Endothelial cell of umbilical vein (primary cell): ENCODE measurements around the gene ELAVL1. TPM values are rescaled to one million over a fixed set of nuclear protein-coding genes. Genes with fewer than 3 reads are reported as not detected.

Experiments used
- BruUV-seq: library from RNA; stranded (reverse); fragments of 400-500 nt; replicated peaks from 2 replicates; lab custom pipeline; 2021; lab: Mats Ljungman, UMichigan
- CTCF ChIA-PET: fragments of 300-600, 350-600 bp; sonication (Branson Sonifier 250); formaldehyde crosslinking; loops from one replicate; lab custom pipeline; 2021; ENCODE audit warnings: antibody characterized with exemption, inconsistent platforms; lab: Charles Lee
- POLR2A ChIA-PET: fragments of 300-600, 350-600 bp; sonication (Branson Sonifier 250); formaldehyde crosslinking; loops from one replicate; lab custom pipeline; 2021; ENCODE audit warnings: antibody characterized with exemption, inconsistent platforms; lab: Charles Lee
- DNase-seq: peaks from one replicate; pipeline ENCODE4 v3.0.0-alpha.2; 2011; ENCODE audit warnings: low read depth, low spot score
- FAIRE-seq: peaks from 2 replicates; lab custom pipeline; 2011; peaks lifted over from hg19 to GRCh38; lab: Jason Lieb, UNC
- H2AFZ ChIP-seq: 2 replicates; pipeline ENCODE4 v1.6.0; 2012; ENCODE audit warnings: low read depth, low read length, control low read depth, inconsistent platforms
- H3K27ac ChIP-seq: 2 replicates; pipeline ENCODE4 v1.5.1; 2011; ENCODE audit warnings: low read depth, mild to moderate bottlenecking, control low read depth, low read length, moderate library complexity; ENCODE audit not compliant: insufficient read depth
- H3K27me3 ChIP-seq, 2 experiments: 2 replicates each; pipeline versions ENCODE4 v1.6.0 to v1.6.1; 2011; ENCODE audit warnings: low read length in 2 of 2, mixed read lengths in 1 of 2; ENCODE audit not compliant: control insufficient read depth in 2 of 2, insufficient read depth in 2 of 2
- H3K36me3 ChIP-seq, 2 experiments: 2 replicates in 1 of 2; 3 replicates in 1 of 2; pipeline ENCODE4 v1.5.1; 2011; ENCODE audit warnings: low read length in 2 of 2, mild to moderate bottlenecking in 1 of 2, moderate library complexity in 1 of 2; ENCODE audit not compliant: control insufficient read depth in 2 of 2, insufficient read depth in 2 of 2; ENCODE audit errors: extremely low read depth in 1 of 2
- H3K4me1 ChIP-seq: 3 replicates; pipeline ENCODE4 v1.5.1; 2011; ENCODE audit warnings: mild to moderate bottlenecking, low read length; ENCODE audit not compliant: control insufficient read depth, insufficient read depth; ENCODE audit errors: extremely low read depth
- H3K4me2 ChIP-seq: 2 replicates; pipeline ENCODE4 v1.6.1; 2011; ENCODE audit warnings: low read length, control low read depth, mixed read lengths; ENCODE audit not compliant: insufficient read depth
- H3K4me3 ChIP-seq, 3 experiments: fragments of 200-600 bp in 1 of 3; sonication (generic), shearing (Covaris generic) in 1 of 3; replicated peaks in 1 of 3; 2 replicates each; pipeline ENCODE4 v1.5.1; 2011 to 2016; ENCODE audit warnings: control low read depth in 3 of 3, low read length in 3 of 3, mild to moderate bottlenecking in 2 of 3, inconsistent platforms in 1 of 3, low read depth in 1 of 3, moderate library complexity in 1 of 3; ENCODE audit not compliant: insufficient read depth in 1 of 3
- H3K79me2 ChIP-seq: 2 replicates; pipeline ENCODE4 v1.6.0; 2012; ENCODE audit warnings: low read length, inconsistent platforms; ENCODE audit not compliant: control insufficient read depth, insufficient read depth
- H3K9ac ChIP-seq: replicated peaks from 2 replicates; pipeline ENCODE3; 2011; ENCODE audit warnings: low read length, control low read depth; ENCODE audit not compliant: insufficient read depth; ENCODE audit errors: extremely low read depth
- H3K9me1 ChIP-seq: replicated peaks from 3 replicates; pipeline ENCODE4 v1.6.0; 2011; ENCODE audit warnings: mild to moderate bottlenecking, low read length; ENCODE audit not compliant: control insufficient read depth, insufficient read depth; ENCODE audit errors: extremely low read depth
- H3K9me3 ChIP-seq: replicated peaks from 2 replicates; pipeline ENCODE4 v1.5.1; 2012; ENCODE audit warnings: low read length, inconsistent platforms; ENCODE audit not compliant: control insufficient read depth, insufficient read depth
- H4K20me1 ChIP-seq: replicated peaks from 2 replicates; pipeline ENCODE3; 2011; ENCODE audit warnings: mild to moderate bottlenecking, low read length; ENCODE audit not compliant: control insufficient read depth, insufficient read depth; ENCODE audit errors: extremely low read depth
- EZH2 ChIP-seq: IDR thresholded peaks from 2 replicates; pipeline ENCODE4 v1.6.1; 2012; ENCODE audit warnings: borderline replicate concordance, low read depth, mild to moderate bottlenecking, moderate library complexity, low read length, inconsistent platforms; ENCODE audit not compliant: severe bottlenecking
- FOS ChIP-seq: IDR thresholded peaks from 2 replicates; pipeline ENCODE4 v1.6.1; 2011; ENCODE audit warnings: mild to moderate bottlenecking, low read length, moderate library complexity, borderline replicate concordance; ENCODE audit not compliant: insufficient read depth
- GATA2 ChIP-seq: IDR thresholded peaks from 2 replicates; pipeline ENCODE4 v1.7.0; 2011; ENCODE audit warnings: low read depth, mild to moderate bottlenecking, moderate library complexity, mixed read lengths, low read length; ENCODE audit not compliant: insufficient read length, insufficient read depth
- JUN ChIP-seq: IDR thresholded peaks from 2 replicates; pipeline ENCODE4 v1.6.1; 2011; ENCODE audit warnings: borderline replicate concordance, low read depth; ENCODE audit not compliant: insufficient read length, insufficient read depth
- MYC ChIP-seq: IDR thresholded peaks from one replicate; pipeline ENCODE4 v1.6.1; 2011; ENCODE audit warnings: mild to moderate bottlenecking, low read depth, low read length
- POLR2A ChIP-seq: IDR thresholded peaks from 2 replicates; pipeline ENCODE4 v1.6.1; 2012; ENCODE audit warnings: low read depth, mild to moderate bottlenecking, control low read depth, low read length
- POLR2AphosphoS5 ChIP-seq: IDR thresholded peaks from 2 replicates; pipeline ENCODE4 v1.6.1; 2012; ENCODE audit warnings: low read depth, mild to moderate bottlenecking, control low read depth, low read length, moderate library complexity; ENCODE audit not compliant: insufficient read depth
- dilution Hi-C: fragments of 300-500 bp; cut with MboI; formaldehyde crosslinking; loops from one replicate; pipeline ENCODE4 v1.15.0; 2019; ENCODE audit warnings: low sequenced_read_pairs; ENCODE audit not compliant: extremely low pct_ligation_motif_present
- intact Hi-C: fragments of 100-400 bp; cut with micrococcal nuclease; formaldehyde crosslinking; loops from one replicate; pipeline ENCODE4 v1.10.0; 2022
- polyA plus RNA-seq, 4 experiments: library from polyadenylated mRNA; depleted of rRNA in 3 of 4; stranded (reverse) in 3 of 4; unstranded in 1 of 4; fragments of >200 nt; gene quantifications; 2 replicates each; pipeline versions ENCODE4 v1.2.1 to v1.2.3, GENCODE V29; 2011 to 2012; ENCODE audit warnings: missing spikeins in 1 of 4
- total RNA-seq: library from RNA; stranded (reverse); gene quantifications from 2 replicates; pipeline ENCODE4 v1.2.3, GENCODE V29; 2021
- TF ChIP-seq, protein P1 (sequence below), 2 donors: IDR thresholded peaks; 1 replicate in 1 of 2; 2 replicates in 1 of 2; pipeline ENCODE4 v1.5.1; 2011; ENCODE audit warnings: low read length in 2 of 2, mild to moderate bottlenecking in 2 of 2, moderate library complexity in 2 of 2, control low read depth in 1 of 2, inconsistent platforms in 1 of 2, low read depth in 1 of 2; ENCODE audit not compliant: insufficient read depth in 1 of 2; ENCODE audit errors: extremely low read depth in 1 of 2
- TF ChIP-seq, protein P2 (sequence below): IDR thresholded peaks from 2 replicates; pipeline ENCODE4 v1.6.1; 2011; ENCODE audit not compliant: insufficient read depth, insufficient read length

ELAVL1 gene
- total and polyA plus RNA-seq, 2 donors (not counting 3 experiments of a cell fraction or from before 2014, with no cell fraction given) = 46.8 to 134 TPM

DNA sequence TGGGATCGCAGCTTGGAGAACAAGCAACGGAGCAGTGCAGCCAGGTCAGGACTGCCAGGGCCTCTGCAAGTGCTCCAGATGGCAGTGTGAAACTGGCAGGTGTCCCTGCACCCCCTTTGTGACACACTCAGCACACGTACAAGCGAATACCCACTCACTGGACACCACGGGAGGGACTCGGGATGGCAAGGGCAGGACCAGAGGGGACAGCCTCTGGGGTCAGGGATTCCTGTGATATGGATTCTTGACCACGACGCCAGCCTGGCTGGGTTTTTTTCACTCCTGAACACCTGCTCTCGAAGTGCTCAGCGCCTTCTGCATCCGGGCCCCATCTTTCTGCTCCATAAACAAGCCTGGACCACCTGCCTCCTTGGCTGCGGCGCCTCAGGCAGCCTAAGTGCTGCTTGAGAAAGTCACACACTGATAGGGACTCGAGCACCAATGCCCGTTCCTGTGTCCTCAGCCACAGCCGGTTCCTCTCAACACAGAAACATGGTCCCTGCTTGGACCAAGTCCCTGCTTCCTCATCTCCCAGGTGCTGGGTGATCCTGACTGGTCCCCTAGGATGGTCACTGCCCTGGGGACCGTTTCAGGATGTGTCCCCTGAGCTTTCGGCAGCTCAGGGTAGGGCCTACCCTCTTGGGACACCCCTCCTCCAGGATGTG, 22.0 kb downstream of the ELAVL1 start:
- no TSS peak for BruUV-seq
- ChIA-PET CTCF (interaction anchor here (1.0 to 1.6 kb wide), 3 partner anchors 12 to 39 kb away, joined by 3 to 5 read pairs (median 4); no protein-coding TSS in a partner anchor), POLR2A (no interaction called here)
- DNase-seq = no peak
- H3K4me1 ChIP-seq = peaks cover 8% of the 10 kb centered on the region
- H3K27me3 ChIP-seq = no peaks in the 10 kb centered on the region
- no peak overlapping the region for H3K4me3 ChIP-seq
- H3K27ac ChIP-seq = no peak overlapping the region
- H3K9me1 ChIP-seq = no peaks in the 10 kb centered on the region
- H3K9me3 ChIP-seq = no peaks in the 10 kb centered on the region
- H3K4me2 ChIP-seq = no peak overlapping the region
- H4K20me1 ChIP-seq = no peaks in the 10 kb centered on the region
- TF ChIP-seq GATA2 (no peak), MYC (no peak), JUN (no peak), EZH2 (no peak), POLR2A (no peak), POLR2AphosphoS5 (no peak), FOS (no peak)
- TF ChIP-seq, protein P1, sequence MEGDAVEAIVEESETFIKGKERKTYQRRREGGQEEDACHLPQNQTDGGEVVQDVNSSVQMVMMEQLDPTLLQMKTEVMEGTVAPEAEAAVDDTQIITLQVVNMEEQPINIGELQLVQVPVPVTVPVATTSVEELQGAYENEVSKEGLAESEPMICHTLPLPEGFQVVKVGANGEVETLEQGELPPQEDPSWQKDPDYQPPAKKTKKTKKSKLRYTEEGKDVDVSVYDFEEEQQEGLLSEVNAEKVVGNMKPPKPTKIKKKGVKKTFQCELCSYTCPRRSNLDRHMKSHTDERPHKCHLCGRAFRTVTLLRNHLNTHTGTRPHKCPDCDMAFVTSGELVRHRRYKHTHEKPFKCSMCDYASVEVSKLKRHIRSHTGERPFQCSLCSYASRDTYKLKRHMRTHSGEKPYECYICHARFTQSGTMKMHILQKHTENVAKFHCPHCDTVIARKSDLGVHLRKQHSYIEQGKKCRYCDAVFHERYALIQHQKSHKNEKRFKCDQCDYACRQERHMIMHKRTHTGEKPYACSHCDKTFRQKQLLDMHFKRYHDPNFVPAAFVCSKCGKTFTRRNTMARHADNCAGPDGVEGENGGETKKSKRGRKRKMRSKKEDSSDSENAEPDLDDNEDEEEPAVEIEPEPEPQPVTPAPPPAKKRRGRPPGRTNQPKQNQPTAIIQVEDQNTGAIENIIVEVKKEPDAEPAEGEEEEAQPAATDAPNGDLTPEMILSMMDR (IDR thresholded peaks at IDR 0.05; ENCODE audit: extremely low read depth in 1 of 2, insufficient read depth in 1 of 2, low read depth in 1 of 2, low read length in 2 of 2) = no peak
- TF ChIP-seq, protein P2, sequence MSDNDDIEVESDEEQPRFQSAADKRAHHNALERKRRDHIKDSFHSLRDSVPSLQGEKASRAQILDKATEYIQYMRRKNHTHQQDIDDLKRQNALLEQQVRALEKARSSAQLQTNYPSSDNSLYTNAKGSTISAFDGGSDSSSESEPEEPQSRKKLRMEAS = no peak
- no peak overlapping the region for H3K9ac ChIP-seq
- no peak overlapping the region for H2AFZ ChIP-seq
- intact Hi-C loops = no loop called here
- peaks cover 56% of the 10 kb centered on the region for H3K79me2 ChIP-seq
- peaks cover 7 to 66% of the 10 kb centered on the region in 2 experiments for H3K36me3 ChIP-seq
- dilution Hi-C loops = no loop called here
- no peak for FAIRE-seq
